Thyroid gland (tissue), 4 donors: ENCODE data around the gene CLPX. TPM values are rescaled to one million over a fixed set of nuclear protein-coding genes. Genes with fewer than 3 reads are reported as not detected.

ENCODE experiments used
- DNase-seq, 2 donors: peaks; one replicate each; pipeline ENCODE4 v3.0.0-alpha.2; 2019
- H3K27ac ChIP-seq, 3 donors: fragments of 200-600 bp; sonication (generic); 1 replicate in 2 of 3; 2 replicates in 1 of 3; pipeline ENCODE4 v1.5.1; 2016 to 2019; ENCODE audit warnings: mild to moderate bottlenecking in 1 of 3, moderate library complexity in 1 of 3
- H3K27me3 ChIP-seq: fragments of 200-600 bp; sonication (generic); one replicate; pipeline ENCODE4 v1.5.1; 2019
- H3K36me3 ChIP-seq, 2 donors: fragments of 200-600 bp; sonication (generic); one replicate each; pipeline ENCODE4 v1.5.1; 2016 to 2019
- H3K4me1 ChIP-seq, 2 donors: fragments of 200-600 bp; sonication (generic); one replicate each; pipeline ENCODE4 v1.5.1; 2017 to 2019
- H3K4me3 ChIP-seq, 3 donors: fragments of 200-600 bp; sonication (generic); replicated peaks in 1 of 3; 1 replicate in 2 of 3; 2 replicates in 1 of 3; pipeline ENCODE4 v1.5.1; 2016; ENCODE audit warnings: mild to moderate bottlenecking in 1 of 3
- H3K9me3 ChIP-seq: fragments of 200-600 bp; sonication (generic); one replicate; pipeline ENCODE4 v1.5.1; 2017
- CTCF ChIP-seq, 6 experiments: fragments of 200-600 bp in 3 of 6; fragments of 450-650 bp in 3 of 6; sonication (generic) in 3 of 6; IDR thresholded peaks; one replicate each; pipeline ENCODE4 v1.5.1; 2016 to 2019; ENCODE audit warnings: antibody characterized with exemption in 6 of 6, mild to moderate bottlenecking in 2 of 6, inconsistent platforms in 1 of 6, moderate library complexity in 1 of 6
- POLR2A ChIP-seq, 2 donors: fragments of 450-650 bp; IDR thresholded peaks; one replicate each; pipeline ENCODE4 v1.6.1; 2017; ENCODE audit warnings: antibody characterized with exemption in 2 of 2, mild to moderate bottlenecking in 2 of 2, moderate library complexity in 1 of 2
- WGBS, 2 donors: methylation state at CpG; one replicate each; pipeline ENCODE4 v1.1.5; 2017; 5-methylcytosine and 5-hydroxymethylcytosine counted together
- intact Hi-C: fragments of 100-400 bp; cut with DNase I; formaldehyde crosslinking; loops from one replicate; pipeline ENCODE4 v1.15.1; 2023
- total RNA-seq, 4 donors: library from RNA; depleted of rRNA; stranded (reverse); fragments of >200 nt; gene quantifications; one replicate each; pipeline ENCODE4 v1.2.3, GENCODE V29; 2016

CLPX gene
- total RNA-seq, 4 donors from 2014 or later: 37.9 to 57.5 (median 46.4) TPM

GRCh38 chr15:65134538-65134937 lies 50.6 kb downstream of the CLPX start:
- DNase-seq: no peak
- Histone ChIP-seq H3K36me3 (no peaks in the 10 kb centered on the region), H3K9me3 (no peaks in the 10 kb centered on the region), H3K4me1 (peaks cover 16 to 22% of the 10 kb centered on the region in 2 donors), H3K4me3 (no peak overlapping the region), H3K27ac (no peak overlapping the region), H3K27me3 (no peaks in the 10 kb centered on the region)
- no peak for TF ChIP-seq CTCF (IDR thresholded peaks at IDR 0.05)
- TF ChIP-seq POLR2A (IDR thresholded peaks at IDR 0.05): no peak
- intact Hi-C loops: no loop called here
- 92 to 97% methylated on average over 8 of the region's 8 CpGs for WGBS, 2 donors

- Histone ChIP-seq H3K4me3 (peak within 1 kb of the TSS; percentile 29 to 91 (median 34)), H3K4me1 (peaks cover 16 to 22% of the 10 kb centered on the region in 2 donors), H3K9me3 (no peaks in the 10 kb centered on the region), H3K27me3 (no peaks in the 10 kb centered on the region), H3K27ac (peak within 1 kb of the TSS; percentile 83 to 91 (median 89)), H3K36me3 (peaks cover 4 to 7% of the 10 kb centered on the region in 2 donors)
- WGBS, 2 donors: 2% methylated on average over 32 to 34 of the region's 45 CpGs
- intact Hi-C loops: no loop called here
- DNase-seq: peak; percentile 88 to 89
- TF ChIP-seq POLR2A (IDR thresholded peaks at IDR 0.05) (peak in 1 of 2 donors; percentile 83), CTCF (IDR thresholded peaks at IDR 0.05) (no peak)
These were observed 51.5 kb downstream of the CLPX start, which contains the start of gene PDCD7 for GRCh38 chr15:65133548-65134200. Gene PDCD7 (minus strand): TSS chr15:65133808. CDS start chr15:65133781, 27 bp downstream.

- Histone ChIP-seq H3K9me3 (no peaks in the 10 kb centered on the region), H3K4me1 (peaks cover 16 to 22% of the 10 kb centered on the region in 2 donors), H3K27me3 (no peaks in the 10 kb centered on the region), H3K4me3 (peak overlapping the region; percentile 29 to 91 (median 34)), H3K36me3 (peaks cover 11 to 13% of the 10 kb centered on the region in 2 donors), H3K27ac (peak overlapping the region; percentile 83 to 91 (median 89))
- DNase-seq: peak; percentile 58 to 61
- WGBS, 2 donors: 1% methylated on average over 13 to 33 of the region's 93 CpGs
- TF ChIP-seq CTCF (IDR thresholded peaks at IDR 0.05): peak in 1 of 6 experiments; percentile 11
- TF ChIP-seq POLR2A (IDR thresholded peaks at IDR 0.05): no peak
- intact Hi-C loops: no loop called here
These were observed 52.1 kb downstream of the CLPX start for GRCh38 chr15:65132878-65133547.

GRCh38 chr15:65130941-65131340 lies 54.2 kb downstream of the CLPX start:
- no peaks in the 10 kb centered on the region for H3K9me3 ChIP-seq
- WGBS, 2 donors: 87 to 92% methylated on average over 5 of the region's 5 CpGs

More at GRCh38 chr15:65130941-65131340, 54.2 kb downstream of the CLPX start:
- Histone ChIP-seq H3K27ac (no peak overlapping the region), H3K4me1 (peaks cover 16 to 22% of the 10 kb centered on the region in 2 donors), H3K36me3 (peaks cover 15 to 20% of the 10 kb centered on the region in 2 donors), H3K4me3 (no peak overlapping the region), H3K27me3 (no peaks in the 10 kb centered on the region)
- DNase-seq: no peak
- no peak for TF ChIP-seq CTCF (IDR thresholded peaks at IDR 0.05)
- TF ChIP-seq POLR2A (IDR thresholded peaks at IDR 0.05): no peak
- intact Hi-C loops: no loop called here
